K562 (cell line): ENCODE results near the gene PPIF. TPM values are rescaled to one million over a fixed set of nuclear protein-coding genes. Genes with fewer than 3 reads are reported as not detected.

ENCODE experiments used
- BHLHE40 ChIP-seq: IDR thresholded peaks from 2 replicates; pipeline ENCODE4 v1.6.1; 2011; ENCODE audit warnings: low read length, improper control_type of control experiment
- CTBP1 ChIP-seq: fragments of 450-650 bp; IDR thresholded peaks from 2 replicates; pipeline ENCODE4 v1.6.1; 2016; ENCODE audit warnings: borderline replicate concordance
- DPF2 ChIP-seq: fragments of 450-650 bp; IDR thresholded peaks from 2 replicates; pipeline ENCODE4 v1.6.1; 2016
- EP400 ChIP-seq: fragments of 450-650 bp; IDR thresholded peaks from 2 replicates; pipeline ENCODE4 v1.6.1; 2017; ENCODE audit warnings: antibody characterized with exemption, mild to moderate bottlenecking, moderate library complexity
- FOXA3 ChIP-seq, 2 experiments: fragments of 450-650 bp in 1 of 2; sonication (generic) in 1 of 2; formaldehyde crosslinking; IDR thresholded peaks in 1 of 2; conservative IDR thresholded peaks in 1 of 2; 2 replicates each; pipeline versions ENCODE4 v1.4.0 to v1.8.0; 2020 to 2022; ENCODE audit warnings: mild to moderate bottlenecking in 2 of 2, missing genetic modification reagents in 1 of 2
- LCOR ChIP-seq: sonication (generic); formaldehyde crosslinking; IDR thresholded peaks from 2 replicates; pipeline ENCODE4 v1.8.0; 2022; ENCODE audit warnings: mild to moderate bottlenecking, missing genetic modification reagents
- MAZ ChIP-seq, 2 experiments: fragments of 450-650 bp in 1 of 2; sonication (generic) in 1 of 2; formaldehyde crosslinking; IDR thresholded peaks in 1 of 2; conservative IDR thresholded peaks in 1 of 2; 2 replicates each; pipeline versions ENCODE4 v1.4.0 to v1.5.0; 2020; ENCODE audit warnings: mild to moderate bottlenecking in 1 of 2, missing genetic modification reagents in 1 of 2
- POLR2G ChIP-seq: fragments of 200-400 bp; formaldehyde crosslinking; IDR thresholded peaks from 2 replicates; pipeline ENCODE4 v1.6.1; 2017; ENCODE audit warnings: low read depth, mild to moderate bottlenecking, antibody characterized with exemption, low read length, moderate library complexity
- RBM22 ChIP-seq: fragments of 200-400 bp; formaldehyde crosslinking; IDR thresholded peaks from 2 replicates; pipeline ENCODE4 v1.6.1; 2018; ENCODE audit warnings: low read length, low read depth; ENCODE audit not compliant: poor library complexity, severe bottlenecking
- SMARCB1 ChIP-seq: IDR thresholded peaks from 2 replicates; pipeline ENCODE4 v1.6.1; 2011; ENCODE audit warnings: improper control_type of control experiment, low read depth; ENCODE audit not compliant: insufficient read length
- SMARCE1 ChIP-seq: fragments of 450-650 bp; IDR thresholded peaks from 2 replicates; pipeline ENCODE4 v1.7.1; 2016; ENCODE audit warnings: mild to moderate bottlenecking
- TGIF2 ChIP-seq: sonication (generic); formaldehyde crosslinking; IDR thresholded peaks from 2 replicates; pipeline ENCODE4 v1.8.1; 2022; ENCODE audit warnings: mild to moderate bottlenecking, missing genetic modification reagents, moderate library complexity
- ZNF23 ChIP-seq: fragments of 250-450 bp; sonication (Bioruptor Pico); IDR thresholded peaks from 2 replicates; pipeline ENCODE4 v1.4.0; 2020; ENCODE audit warnings: mild to moderate bottlenecking
- polyA plus RNA-seq, 8 experiments: library from polyadenylated mRNA; depleted of rRNA in 4 of 8; stranded (reverse) in 5 of 8; unstranded in 3 of 8; fragments of >200 nt; fragmentation: Nextera tagmentation in 2 of 8; fragmentation: Illumina TruSeq in 1 of 8; extraction: Ambion mirVana in 2 of 8; extraction: Trizol in 1 of 8; gene quantifications; 2 replicates each; pipeline versions ENCODE4 v1.2.1 to v1.2.3, GENCODE V29; 2011 to 2014; ENCODE audit warnings: inconsistent platforms in 1 of 8, missing spikeins in 1 of 8
- total RNA-seq, 7 experiments: library from RNA; depleted of rRNA in 6 of 7; stranded (reverse); fragments of >200 nt in 6 of 7; fragmentation: Illumina TruSeq in 2 of 7; extraction: Trizol in 2 of 7; gene quantifications; 2 replicates each; pipeline versions ENCODE4 v1.2.1 to v1.2.3, GENCODE V29; 2011 to 2021; ENCODE audit warnings: low replicate concordance in 1 of 7
- TF ChIP-seq, protein P1 (sequence below): sonication (generic); formaldehyde crosslinking; IDR thresholded peaks from 2 replicates; pipeline ENCODE4 v1.8.1; 2023; ENCODE audit warnings: mild to moderate bottlenecking, missing genetic modification reagents
- TF ChIP-seq, protein P2 (sequence below): IDR thresholded peaks from 2 replicates; pipeline ENCODE4 v1.6.1; 2014; ENCODE audit warnings: antibody characterized with exemption
- TF ChIP-seq, protein P3 (sequence below): fragments of 150-350 bp; IDR thresholded peaks from 2 replicates; pipeline ENCODE4 v1.6.1; 2014; ENCODE audit warnings: low read depth, mild to moderate bottlenecking, low read length, borderline replicate concordance
- TF ChIP-seq, protein P4 (sequence below): fragments of 450-650 bp; IDR thresholded peaks from 2 replicates; pipeline ENCODE4 v1.6.1; 2016; ENCODE audit warnings: mild to moderate bottlenecking

PPIF gene
- total and polyA plus RNA-seq, 9 of the 15 experiments (the other 6 are each of a cell fraction or from before 2014, with no cell fraction given), result 40.9 to 287 (median 117) TPM

DNA sequence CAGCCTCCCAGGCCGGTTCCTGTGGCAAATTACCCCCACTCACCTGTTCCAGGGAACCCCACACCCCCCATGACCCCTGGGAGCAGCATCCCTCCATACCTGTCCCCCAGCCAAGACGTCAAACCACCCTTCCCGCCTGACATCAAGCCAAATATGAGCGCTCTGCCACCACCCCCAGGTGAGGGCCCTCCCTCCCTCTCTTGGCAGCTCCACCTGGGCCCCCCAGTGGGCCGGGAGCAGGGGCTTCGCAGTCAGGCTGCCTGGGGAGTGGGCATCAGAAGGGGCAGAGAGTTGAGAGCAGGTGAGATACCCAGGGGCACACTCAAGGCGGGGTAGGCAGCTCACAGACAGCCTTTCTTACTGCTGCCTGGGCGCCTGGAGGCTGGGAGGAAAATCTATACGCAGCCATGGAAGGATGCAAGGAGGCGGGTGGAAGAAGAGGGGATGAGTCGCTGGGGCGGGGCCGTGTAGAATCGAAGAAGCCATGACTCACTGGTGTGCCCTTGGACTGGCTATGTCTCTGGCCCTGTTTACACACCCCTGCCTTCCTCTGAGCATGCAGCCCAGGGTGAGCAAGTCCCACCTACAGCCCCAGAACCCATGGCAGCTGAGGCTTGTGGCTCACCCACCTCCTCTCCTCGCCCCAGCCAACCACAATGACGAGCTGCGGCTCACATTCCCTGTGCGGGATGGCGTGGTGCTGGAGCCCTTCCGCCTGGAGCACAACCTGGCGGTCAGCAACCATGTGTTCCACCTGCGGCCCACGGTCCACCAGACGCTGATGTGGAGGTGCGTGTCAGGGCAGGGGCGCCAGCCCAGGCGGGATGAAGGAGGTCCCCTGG lies 48.6 kb upstream of the PPIF start (continued):
- TF ChIP-seq SMARCB1, result no peak
- TF ChIP-seq FOXA3 (CRISPR knock-in tag; conservative IDR thresholded peaks at IDR 0.05 in 1 of 2, IDR thresholded peaks at IDR 0.05 in 1 of 2), result peak in 1 of 2 experiments; percentile 81; a peak in 2 of 4 replicates
- peak; percentile 83 for TF ChIP-seq RBM22
- 0 out of 2 replicates have a peak, but pooled peaks have one; percentile 19 for TF ChIP-seq TGIF2 (CRISPR knock-in tag)
- 0 out of 2 replicates have a peak, but pooled peaks have one; percentile 15 for TF ChIP-seq CTBP1
- TF ChIP-seq, protein P1, sequence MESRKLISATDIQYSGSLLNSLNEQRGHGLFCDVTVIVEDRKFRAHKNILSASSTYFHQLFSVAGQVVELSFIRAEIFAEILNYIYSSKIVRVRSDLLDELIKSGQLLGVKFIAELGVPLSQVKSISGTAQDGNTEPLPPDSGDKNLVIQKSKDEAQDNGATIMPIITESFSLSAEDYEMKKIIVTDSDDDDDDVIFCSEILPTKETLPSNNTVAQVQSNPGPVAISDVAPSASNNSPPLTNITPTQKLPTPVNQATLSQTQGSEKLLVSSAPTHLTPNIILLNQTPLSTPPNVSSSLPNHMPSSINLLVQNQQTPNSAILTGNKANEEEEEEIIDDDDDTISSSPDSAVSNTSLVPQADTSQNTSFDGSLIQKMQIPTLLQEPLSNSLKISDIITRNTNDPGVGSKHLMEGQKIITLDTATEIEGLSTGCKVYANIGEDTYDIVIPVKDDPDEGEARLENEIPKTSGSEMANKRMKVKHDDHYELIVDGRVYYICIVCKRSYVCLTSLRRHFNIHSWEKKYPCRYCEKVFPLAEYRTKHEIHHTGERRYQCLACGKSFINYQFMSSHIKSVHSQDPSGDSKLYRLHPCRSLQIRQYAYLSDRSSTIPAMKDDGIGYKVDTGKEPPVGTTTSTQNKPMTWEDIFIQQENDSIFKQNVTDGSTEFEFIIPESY, result peak; percentile 83
- TF ChIP-seq, protein P2, sequence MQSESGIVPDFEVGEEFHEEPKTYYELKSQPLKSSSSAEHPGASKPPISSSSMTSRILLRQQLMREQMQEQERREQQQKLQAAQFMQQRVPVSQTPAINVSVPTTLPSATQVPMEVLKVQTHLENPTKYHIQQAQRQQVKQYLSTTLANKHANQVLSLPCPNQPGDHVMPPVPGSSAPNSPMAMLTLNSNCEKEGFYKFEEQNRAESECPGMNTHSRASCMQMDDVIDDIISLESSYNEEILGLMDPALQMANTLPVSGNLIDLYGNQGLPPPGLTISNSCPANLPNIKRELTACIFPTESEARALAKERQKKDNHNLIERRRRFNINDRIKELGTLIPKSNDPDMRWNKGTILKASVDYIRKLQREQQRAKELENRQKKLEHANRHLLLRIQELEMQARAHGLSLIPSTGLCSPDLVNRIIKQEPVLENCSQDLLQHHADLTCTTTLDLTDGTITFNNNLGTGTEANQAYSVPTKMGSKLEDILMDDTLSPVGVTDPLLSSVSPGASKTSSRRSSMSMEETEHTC, result no peak
- 0 out of 2 replicates have a peak, but pooled peaks have one; percentile 35 for TF ChIP-seq POLR2G
- no peak for TF ChIP-seq EP400
- peak; percentile 38; the same call in 1 of the 2 replicates for TF ChIP-seq DPF2
- TF ChIP-seq LCOR, result no peak
- TF ChIP-seq SMARCE1, result no peak; the same call in 1 of the 2 replicates
- no peak for TF ChIP-seq ZNF23
- TF ChIP-seq, protein P3, sequence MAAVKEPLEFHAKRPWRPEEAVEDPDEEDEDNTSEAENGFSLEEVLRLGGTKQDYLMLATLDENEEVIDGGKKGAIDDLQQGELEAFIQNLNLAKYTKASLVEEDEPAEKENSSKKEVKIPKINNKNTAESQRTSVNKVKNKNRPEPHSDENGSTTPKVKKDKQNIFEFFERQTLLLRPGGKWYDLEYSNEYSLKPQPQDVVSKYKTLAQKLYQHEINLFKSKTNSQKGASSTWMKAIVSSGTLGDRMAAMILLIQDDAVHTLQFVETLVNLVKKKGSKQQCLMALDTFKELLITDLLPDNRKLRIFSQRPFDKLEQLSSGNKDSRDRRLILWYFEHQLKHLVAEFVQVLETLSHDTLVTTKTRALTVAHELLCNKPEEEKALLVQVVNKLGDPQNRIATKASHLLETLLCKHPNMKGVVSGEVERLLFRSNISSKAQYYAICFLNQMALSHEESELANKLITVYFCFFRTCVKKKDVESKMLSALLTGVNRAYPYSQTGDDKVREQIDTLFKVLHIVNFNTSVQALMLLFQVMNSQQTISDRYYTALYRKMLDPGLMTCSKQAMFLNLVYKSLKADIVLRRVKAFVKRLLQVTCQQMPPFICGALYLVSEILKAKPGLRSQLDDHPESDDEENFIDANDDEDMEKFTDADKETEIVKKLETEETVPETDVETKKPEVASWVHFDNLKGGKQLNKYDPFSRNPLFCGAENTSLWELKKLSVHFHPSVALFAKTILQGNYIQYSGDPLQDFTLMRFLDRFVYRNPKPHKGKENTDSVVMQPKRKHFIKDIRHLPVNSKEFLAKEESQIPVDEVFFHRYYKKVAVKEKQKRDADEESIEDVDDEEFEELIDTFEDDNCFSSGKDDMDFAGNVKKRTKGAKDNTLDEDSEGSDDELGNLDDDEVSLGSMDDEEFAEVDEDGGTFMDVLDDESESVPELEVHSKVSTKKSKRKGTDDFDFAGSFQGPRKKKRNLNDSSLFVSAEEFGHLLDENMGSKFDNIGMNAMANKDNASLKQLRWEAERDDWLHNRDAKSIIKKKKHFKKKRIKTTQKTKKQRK, result no peak
- no peak for TF ChIP-seq BHLHE40
- TF ChIP-seq, protein P4, sequence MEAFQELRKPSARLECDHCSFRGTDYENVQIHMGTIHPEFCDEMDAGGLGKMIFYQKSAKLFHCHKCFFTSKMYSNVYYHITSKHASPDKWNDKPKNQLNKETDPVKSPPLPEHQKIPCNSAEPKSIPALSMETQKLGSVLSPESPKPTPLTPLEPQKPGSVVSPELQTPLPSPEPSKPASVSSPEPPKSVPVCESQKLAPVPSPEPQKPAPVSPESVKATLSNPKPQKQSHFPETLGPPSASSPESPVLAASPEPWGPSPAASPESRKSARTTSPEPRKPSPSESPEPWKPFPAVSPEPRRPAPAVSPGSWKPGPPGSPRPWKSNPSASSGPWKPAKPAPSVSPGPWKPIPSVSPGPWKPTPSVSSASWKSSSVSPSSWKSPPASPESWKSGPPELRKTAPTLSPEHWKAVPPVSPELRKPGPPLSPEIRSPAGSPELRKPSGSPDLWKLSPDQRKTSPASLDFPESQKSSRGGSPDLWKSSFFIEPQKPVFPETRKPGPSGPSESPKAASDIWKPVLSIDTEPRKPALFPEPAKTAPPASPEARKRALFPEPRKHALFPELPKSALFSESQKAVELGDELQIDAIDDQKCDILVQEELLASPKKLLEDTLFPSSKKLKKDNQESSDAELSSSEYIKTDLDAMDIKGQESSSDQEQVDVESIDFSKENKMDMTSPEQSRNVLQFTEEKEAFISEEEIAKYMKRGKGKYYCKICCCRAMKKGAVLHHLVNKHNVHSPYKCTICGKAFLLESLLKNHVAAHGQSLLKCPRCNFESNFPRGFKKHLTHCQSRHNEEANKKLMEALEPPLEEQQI, result no peak
- peak in 1 of 2 experiments; percentile 31; a peak in 1 of 4 replicates for TF ChIP-seq MAZ (CRISPR knock-in tag; conservative IDR thresholded peaks at IDR 0.05 in 1 of 2, IDR thresholded peaks at IDR 0.05 in 1 of 2)
